Jurkat, Clone E6-1 (cell line): ENCODE measurements around the gene CARD8.
"Not testable (repeated sequence)": the region's sequence is repeated elsewhere in the genome, so short reads cannot be mapped to it uniquely, and the experiment has no call there.

Experiments used
- DNase-seq: peaks from one replicate; pipeline ENCODE4 v3.0.0-alpha.2; 2011; ENCODE audit warnings: low read depth, low spot score
- H3K4me3 ChIP-seq: 2 replicates; pipeline ENCODE4 v1.5.1; 2011; ENCODE audit warnings: mild to moderate bottlenecking, low read length, control low read depth, moderate library complexity

The CARD8 gene

DNA sequence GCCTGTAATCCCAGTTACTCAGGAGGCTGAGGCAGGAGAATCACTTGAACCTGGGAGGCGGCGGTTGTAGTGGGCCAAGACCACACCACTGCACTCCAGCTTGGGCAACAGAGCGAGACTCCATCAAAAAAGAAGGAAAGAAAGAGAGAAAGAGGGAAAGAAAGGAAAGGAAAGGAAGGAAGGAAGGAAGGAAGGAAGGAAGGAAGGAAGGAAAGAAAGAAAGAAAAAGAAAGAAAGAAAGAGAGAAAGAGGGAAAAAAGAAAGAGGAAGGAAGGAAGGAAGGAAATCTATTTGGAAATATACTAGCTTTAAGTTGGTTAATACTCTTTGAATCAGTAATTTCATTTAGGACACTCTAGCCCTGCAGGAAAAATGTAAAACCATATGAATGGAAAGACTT, 34.9 kb downstream of the CARD8 start:
- not testable (repeated sequence) for DNase-seq, H3K4me3 ChIP-seq

DNA sequence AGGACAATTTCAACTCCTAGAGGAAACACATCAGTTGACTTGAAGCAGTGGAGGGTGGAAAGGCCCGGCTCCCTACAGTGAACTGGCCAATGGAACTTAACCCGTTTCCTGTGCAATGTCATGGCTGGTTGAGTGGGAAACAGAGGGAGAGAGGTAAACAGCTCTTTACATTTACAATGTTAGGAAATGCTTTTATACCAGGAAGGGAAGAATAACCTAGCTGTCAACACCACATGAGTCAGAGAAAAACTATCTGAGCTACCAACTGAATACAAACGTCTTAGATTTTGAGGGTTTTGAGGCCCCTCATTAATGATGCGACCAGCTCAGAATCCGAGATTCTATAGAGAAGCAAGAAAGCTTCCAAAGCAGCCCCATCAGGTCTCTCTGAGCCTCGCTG, 36.7 kb downstream of the CARD8 start:
- no peak overlapping the region for H3K4me3 ChIP-seq
- no peak for DNase-seq

GRCh38 chr19:48216933-48217332, 38.8 kb downstream of the CARD8 start:
- no peak overlapping the region for H3K4me3 ChIP-seq
- no peak for DNase-seq

DNA sequence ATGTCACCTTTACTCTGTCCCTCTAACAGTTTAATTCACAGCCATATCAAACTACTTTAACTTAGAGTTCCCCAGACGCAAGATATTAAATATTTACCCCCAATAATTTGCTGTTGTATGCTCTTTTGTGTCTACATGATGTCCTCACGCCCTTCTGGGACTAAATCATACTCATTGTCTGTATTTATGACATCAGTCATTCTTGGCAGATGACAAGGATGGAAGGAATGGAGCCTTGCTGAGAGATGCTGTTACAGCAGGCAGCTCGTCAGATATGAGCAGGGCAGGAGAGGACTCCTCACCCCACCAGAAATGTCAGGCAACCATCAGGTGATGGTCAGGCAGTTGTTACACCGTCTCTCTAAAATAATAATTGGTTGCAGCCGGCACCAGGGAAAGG, 41.8 kb downstream of the CARD8 start:
- no peak for DNase-seq
- no peak overlapping the region for H3K4me3 ChIP-seq

- DNase-seq: no peak
- no peak overlapping the region for H3K4me3 ChIP-seq
Measured at GRCh38 chr19:48210005-48210404, 45.7 kb downstream of the CARD8 start.

- H3K4me3 ChIP-seq: no peak overlapping the region
- DNase-seq: peak; percentile 18
Measured at GRCh38 chr19:48206397-48207093, 49.2 kb downstream of the CARD8 start.

- DNase-seq: peak; percentile 94
- H3K4me3 ChIP-seq: peak overlapping the region; percentile 86
Measured at GRCh38 chr19:48203794-48204628, 51.7 kb downstream of the CARD8 start.

DNA sequence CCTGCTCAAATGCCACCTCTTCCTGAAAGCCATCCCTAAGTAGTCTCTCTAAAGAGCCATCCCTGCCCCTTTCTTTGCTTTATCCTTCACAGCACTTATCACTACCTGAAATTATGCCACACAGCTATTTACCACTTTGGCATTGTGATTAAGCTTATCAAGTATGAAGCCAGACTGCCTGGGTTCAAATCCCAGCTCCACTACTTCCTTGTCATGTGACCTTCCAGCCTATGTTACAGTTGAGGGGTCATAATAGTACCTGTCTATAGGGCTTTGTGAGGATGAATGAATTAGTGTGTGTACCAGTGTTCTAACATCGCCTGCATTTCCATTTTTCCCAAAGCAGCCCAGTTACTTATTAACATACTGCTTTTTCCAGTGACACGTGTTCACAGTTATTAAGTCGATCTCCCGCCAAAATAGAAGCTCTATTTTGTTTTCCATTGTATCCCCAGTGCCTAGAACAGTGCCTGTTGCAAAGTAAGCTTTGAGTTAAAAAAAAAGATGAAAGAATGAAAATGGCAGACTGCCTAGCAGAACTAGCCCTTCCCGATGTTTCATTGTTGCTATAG, 52.4 kb downstream of the CARD8 start:
- peak overlapping the region; percentile 86 for H3K4me3 ChIP-seq
- DNase-seq: peak; percentile 31

- DNase-seq: no peak
- no peak overlapping the region for H3K4me3 ChIP-seq
Measured at GRCh38 chr19:48196933-48197665, 58.6 kb downstream of the CARD8 start.

- no peak overlapping the region for H3K4me3 ChIP-seq
- no peak for DNase-seq
Measured at GRCh38 chr19:48196321-48196763, 59.4 kb downstream of the CARD8 start.

DNA sequence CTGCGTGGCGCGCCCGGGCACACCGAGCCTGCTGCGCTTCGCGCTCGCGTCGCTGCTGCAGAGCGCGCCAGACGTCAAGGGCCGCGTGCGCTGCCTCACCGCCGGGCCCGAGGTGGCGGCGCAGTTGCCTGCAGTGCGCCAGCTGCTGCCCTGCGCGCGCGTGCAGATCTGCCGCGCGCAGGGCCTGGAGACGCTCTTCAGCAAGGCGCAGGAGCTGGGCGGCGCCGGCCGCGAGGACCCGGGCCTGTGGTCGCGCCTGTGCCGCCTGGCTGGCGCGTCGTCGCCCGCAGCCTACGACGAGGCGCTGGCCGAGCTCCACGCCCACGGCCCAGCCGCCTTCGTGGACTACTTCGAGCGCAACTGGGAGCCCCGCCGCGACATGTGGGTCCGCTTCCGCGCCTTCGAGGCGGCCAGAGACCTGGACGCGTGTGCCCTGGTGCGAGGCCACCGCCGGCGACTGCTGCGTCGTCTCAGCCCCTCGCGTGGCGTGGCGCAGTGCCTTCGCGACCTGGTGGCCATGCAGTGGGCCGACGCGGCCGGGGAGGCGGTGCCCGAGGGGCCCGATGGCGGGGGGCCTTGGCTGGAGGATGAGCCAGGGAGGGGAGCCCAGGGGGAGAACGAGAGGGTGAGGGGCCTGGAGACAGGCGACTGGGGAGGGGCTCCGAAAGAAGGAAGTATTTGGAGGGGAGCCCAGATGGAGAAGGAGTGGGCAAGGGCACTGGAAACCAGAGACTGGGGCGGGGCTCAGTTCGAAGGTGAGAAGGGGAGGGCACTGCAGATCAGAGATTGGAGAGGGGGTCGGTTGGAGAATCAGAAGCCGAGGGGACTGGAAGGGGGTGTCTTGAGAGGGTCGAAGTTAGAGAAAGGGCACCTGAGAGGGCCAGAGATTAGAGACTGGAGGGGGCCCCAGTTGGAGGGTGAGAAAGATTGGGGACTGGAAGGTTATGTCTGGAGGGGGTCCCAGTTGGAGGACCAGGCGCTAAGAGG, 60.6 kb downstream of the CARD8 start:
- DNase-seq: no peak
- no peak overlapping the region for H3K4me3 ChIP-seq

- H3K4me3 ChIP-seq: no peak overlapping the region
- DNase-seq: peak; percentile 24
Measured at GRCh38 chr19:48194041-48194843, 61.5 kb downstream of the CARD8 start.

DNA sequence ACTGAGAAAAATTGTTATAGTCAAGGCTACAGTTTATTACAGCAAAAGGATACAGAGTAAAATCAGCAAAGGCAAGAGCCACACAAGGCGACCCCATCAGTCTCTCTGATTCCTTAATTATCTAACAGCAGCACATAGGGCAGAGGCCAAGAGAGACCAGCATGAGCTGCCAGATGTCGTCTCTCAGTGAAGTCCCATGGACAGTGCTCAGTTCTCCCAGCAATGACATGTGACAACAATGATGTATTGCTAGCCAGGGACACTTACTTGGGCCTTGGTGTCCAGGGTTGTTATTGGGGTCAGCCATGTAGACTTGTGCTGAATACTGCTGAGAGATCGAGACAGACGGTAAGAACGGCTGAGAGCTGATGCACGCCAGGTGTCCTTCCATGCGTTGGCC, 63.0 kb downstream of the CARD8 start:
- no peak overlapping the region for H3K4me3 ChIP-seq
- no peak for DNase-seq

DNA sequence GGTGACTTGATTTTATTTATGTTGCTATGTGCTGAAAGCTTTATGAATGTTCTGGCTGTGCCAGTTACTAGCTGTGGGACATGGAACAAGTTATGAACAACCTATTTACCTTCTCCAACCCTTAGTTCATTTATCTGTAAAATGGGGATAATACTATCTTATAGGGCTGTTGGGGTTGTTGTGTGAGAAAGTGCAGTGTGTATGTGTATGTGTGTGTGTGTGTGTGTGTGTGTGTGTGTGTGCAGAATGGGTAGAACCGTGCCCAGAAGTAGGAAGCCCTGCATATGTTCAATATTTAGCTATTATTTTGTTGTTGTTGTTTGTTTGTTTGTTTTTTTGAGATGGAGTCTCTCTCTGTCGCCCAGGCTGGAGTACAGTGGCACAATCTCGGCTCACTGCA, 64.8 kb downstream of the CARD8 start:
- no peak overlapping the region for H3K4me3 ChIP-seq
- DNase-seq: no peak

DNA sequence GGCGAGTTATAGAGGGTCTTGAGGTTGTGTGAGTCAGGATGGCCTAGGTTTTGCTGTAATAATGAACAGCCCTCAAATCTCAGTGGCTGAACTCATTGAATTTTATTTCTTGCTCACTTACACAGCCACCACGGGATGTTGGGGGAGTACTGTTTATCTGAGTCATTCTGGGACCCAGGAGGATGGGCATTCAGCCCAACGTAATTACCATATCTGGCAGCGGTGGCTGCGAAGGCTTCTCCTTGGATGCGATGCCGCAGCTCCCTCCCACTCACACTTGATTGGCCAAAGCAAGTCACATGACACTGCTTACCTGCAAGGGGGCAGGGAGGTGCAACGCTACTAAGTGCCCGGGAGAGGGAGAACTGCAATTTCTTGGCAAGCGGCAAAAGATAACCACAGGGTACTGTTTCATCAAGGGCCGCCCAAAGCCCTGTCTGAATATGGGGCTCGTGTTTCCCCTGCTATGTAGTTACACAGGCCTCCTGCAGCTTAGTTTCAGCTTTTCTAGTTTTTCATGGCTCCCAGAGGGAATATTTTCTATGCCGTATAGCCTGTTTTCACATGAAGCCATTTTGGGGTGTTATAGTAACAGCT, 65.3 kb downstream of the CARD8 start:
- DNase-seq: peak; percentile 87
- H3K4me3 ChIP-seq: no peak overlapping the region

DNA sequence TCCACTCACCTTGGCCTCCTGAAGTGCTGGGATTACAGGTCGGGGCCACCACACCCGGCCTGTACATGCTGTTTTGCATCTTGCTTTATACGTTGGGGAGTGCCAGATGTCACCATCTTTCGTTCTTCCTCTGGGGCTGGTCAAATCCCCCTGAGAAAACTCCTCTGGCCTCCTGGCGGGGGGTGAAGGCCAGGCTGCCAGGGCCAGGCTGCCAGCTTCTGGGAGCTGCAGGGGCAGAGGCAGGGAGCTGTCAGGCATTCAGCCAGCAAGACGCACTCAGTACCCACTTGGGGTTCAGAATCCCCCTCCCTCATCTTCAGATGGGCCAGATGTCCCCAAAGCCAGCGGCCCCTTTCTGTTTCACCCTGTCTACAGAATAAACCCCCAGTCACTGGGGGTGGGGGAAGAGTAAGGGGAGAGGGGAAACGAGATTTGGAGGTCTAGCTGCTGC, 69.1 kb downstream of the CARD8 start:
- no peak for DNase-seq
- H3K4me3 ChIP-seq: no peak overlapping the region

GRCh38 chr19:48186015-48186414, 69.7 kb downstream of the CARD8 start:
- no peak for DNase-seq
- H3K4me3 ChIP-seq: no peak overlapping the region
